Body of pancreas (tissue), 4 donors: ENCODE results near the gene ACOT7.

Experiments
- CTCF ChIP-seq, 7 experiments: fragments of 450-650 bp in 4 of 7; fragments of 200-600 bp in 3 of 7; sonication (generic) in 3 of 7; IDR thresholded peaks; one replicate each; pipeline ENCODE4 v1.5.1; 2016 to 2019; ENCODE audit warnings: antibody characterized with exemption in 7 of 7
- POLR2A ChIP-seq, 3 donors: fragments of 450-650 bp; IDR thresholded peaks; one replicate each; pipeline ENCODE4 v1.6.1; 2016; ENCODE audit warnings: antibody characterized with exemption in 3 of 3, mild to moderate bottlenecking in 2 of 3

- TF ChIP-seq CTCF (IDR thresholded peaks at IDR 0.05) (peak in 2 of 7 experiments; percentile 8 to 20), POLR2A (IDR thresholded peaks at IDR 0.05) (no peak)
Observed at GRCh38 chr1:6280761-6281451, 112.7 kb downstream of the ACOT7 start.
